ES-I3 (cell line): ENCODE results near the gene CIT.

ENCODE experiments used
- H3K36me3 ChIP-seq: 2 replicates; pipeline ENCODE4 v1.6.1; 2013; ENCODE audit warnings: mild to moderate bottlenecking, low read length, control low read depth, moderate library complexity; ENCODE audit not compliant: insufficient read depth
- H3K4me1 ChIP-seq: 2 replicates; pipeline ENCODE4 v1.6.1; 2013; ENCODE audit warnings: mild to moderate bottlenecking, control low read depth, low read length; ENCODE audit not compliant: insufficient read depth
- H3K9ac ChIP-seq: 2 replicates; pipeline ENCODE4 v1.6.1; 2013; ENCODE audit warnings: low read depth, mild to moderate bottlenecking, low read length, moderate library complexity
- H3K9me3 ChIP-seq: 2 replicates; pipeline ENCODE4 v1.6.1; 2013; ENCODE audit warnings: mild to moderate bottlenecking, low read length, moderate library complexity; ENCODE audit not compliant: control insufficient read depth, insufficient read depth

CIT gene

DNA sequence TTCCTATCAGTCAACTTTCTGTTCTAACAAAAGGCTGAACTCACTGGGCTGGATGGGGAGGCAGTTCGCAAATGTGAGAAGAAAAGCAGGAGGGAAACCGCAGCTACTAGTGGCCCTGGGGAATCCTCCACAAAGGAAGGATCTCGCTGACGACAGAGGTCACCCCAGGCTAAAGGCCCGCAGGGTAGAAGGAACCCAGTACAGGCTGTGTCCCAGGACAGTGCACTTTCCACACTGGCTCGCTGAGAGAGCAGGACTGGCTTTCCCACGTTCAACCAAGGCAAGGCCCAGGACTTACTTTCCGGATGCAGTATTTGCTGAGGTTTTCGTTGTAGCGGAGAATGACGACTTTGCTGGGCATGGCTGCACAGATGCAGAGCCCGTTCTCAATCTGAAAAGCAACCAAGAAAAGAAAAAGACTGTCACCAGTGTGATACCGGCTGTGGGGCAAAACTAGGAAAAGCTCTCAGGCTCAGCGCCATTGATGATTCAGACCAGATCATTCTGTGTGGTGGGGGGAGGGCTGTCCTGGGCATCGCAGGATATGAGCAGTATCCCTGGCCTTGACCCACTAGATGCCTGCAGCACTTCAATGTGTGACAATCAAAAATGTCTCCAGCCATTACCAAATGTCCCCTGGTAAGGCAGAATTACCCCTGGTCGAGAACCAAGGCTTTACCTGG is 172.9 kb downstream of the CIT start:
- no peaks in the 10 kb centered on the region for H3K9me3 ChIP-seq

DNA sequence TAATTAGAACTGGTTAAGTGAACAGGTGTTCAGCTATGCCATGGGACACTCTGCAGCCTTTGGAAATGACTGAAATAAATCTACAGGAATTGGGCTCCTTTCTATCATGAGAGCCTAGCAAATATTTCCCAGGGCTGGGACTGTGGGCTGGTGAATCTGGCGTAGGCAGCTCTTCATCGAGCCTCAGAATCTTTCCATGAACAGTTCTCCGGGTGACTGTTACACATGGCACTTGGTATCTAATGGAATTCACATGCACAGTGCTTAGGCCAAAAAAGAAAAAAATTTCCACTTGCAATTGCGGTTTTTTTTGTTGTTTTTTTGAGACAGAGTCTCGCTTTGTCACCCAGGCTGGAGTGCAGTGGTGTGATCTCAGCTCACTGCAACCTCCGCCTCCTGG is 177.0 kb downstream of the CIT start:
- no peaks in the 10 kb centered on the region for H3K9me3 ChIP-seq

More for the DNA sequence above, 172.9 kb downstream of the CIT start:
- Histone ChIP-seq H3K36me3 (peaks cover 9% of the 10 kb centered on the region), H3K9ac (no peak overlapping the region), H3K4me1 (no peaks in the 10 kb centered on the region)

GRCh38 chr12:119699199-119699760 is 177.8 kb downstream of the CIT start:
- Histone ChIP-seq H3K36me3 (peaks cover 12% of the 10 kb centered on the region), H3K9me3 (no peaks in the 10 kb centered on the region), H3K9ac (no peak overlapping the region), H3K4me1 (no peaks in the 10 kb centered on the region)

More for the DNA sequence above, 177.0 kb downstream of the CIT start:
- no peak overlapping the region for H3K9ac ChIP-seq
- H3K36me3 ChIP-seq: peaks cover 12% of the 10 kb centered on the region
- H3K4me1 ChIP-seq: no peaks in the 10 kb centered on the region

- Histone ChIP-seq H3K9ac (no peak overlapping the region), H3K36me3 (peaks cover 10% of the 10 kb centered on the region), H3K4me1 (no peaks in the 10 kb centered on the region), H3K9me3 (no peaks in the 10 kb centered on the region)
Observed at GRCh38 chr12:119696943-119697342, 180.2 kb downstream of the CIT start.

DNA sequence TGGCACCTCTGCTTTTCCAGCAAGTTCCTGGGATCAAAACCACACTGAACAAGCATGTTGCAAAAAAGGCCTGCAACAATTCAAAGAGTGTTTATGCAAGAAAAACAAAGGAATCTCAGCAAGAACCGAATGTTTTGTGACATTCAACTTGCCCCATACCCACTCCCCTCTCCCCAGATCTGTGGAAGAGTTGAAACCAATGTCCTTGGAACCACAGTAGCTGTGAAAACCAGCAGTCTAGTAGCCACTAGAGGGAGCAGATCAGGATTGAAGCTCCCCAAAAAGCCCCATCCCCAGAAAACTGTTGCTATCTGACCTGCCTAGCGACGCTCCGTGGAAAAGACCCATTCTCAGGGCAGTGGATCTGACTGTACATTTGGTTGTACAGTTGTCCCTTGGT is 182.1 kb downstream of the CIT start:
- no peak overlapping the region for H3K9ac ChIP-seq
- H3K9me3 ChIP-seq: no peaks in the 10 kb centered on the region
- H3K4me1 ChIP-seq: no peaks in the 10 kb centered on the region
- H3K36me3 ChIP-seq: peaks cover 8% of the 10 kb centered on the region; the same call in 1 of the 2 replicates

- Histone ChIP-seq H3K4me1 (no peaks in the 10 kb centered on the region), H3K36me3 (peaks cover 3% of the 10 kb centered on the region; the same call in 1 of the 2 replicates), H3K9me3 (no peaks in the 10 kb centered on the region)
Observed at GRCh38 chr12:119694111-119694510, 183.0 kb downstream of the CIT start.

DNA sequence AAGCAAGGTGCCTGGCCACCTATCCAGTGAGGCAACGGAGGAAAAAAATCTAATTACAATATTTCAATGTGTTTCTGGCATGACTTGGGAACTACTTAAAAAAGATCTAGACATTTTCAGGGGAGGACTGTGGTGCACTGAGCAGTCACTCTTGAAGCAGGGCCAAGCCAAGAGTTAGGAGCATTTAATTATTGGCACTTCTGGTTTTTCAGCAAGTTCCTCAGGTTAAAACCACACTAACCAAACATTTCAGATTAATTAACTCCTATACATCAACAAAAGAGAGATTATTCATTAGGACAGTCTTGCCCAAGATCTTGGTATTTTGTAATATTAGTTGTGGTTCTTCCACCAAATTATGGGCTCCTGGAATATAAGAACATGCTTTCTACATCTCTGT is 183.6 kb downstream of the CIT start:
- peaks cover 3% of the 10 kb centered on the region; the same call in 1 of the 2 replicates for H3K36me3 ChIP-seq
- H3K9me3 ChIP-seq: no peaks in the 10 kb centered on the region
- H3K9ac ChIP-seq: no peak overlapping the region

More at GRCh38 chr12:119694111-119694510, 183.0 kb downstream of the CIT start:
- H3K9ac ChIP-seq: no peak overlapping the region

GRCh38 chr12:119692997-119693396 is 184.1 kb downstream of the CIT start:
- no peak overlapping the region for H3K9ac ChIP-seq

More for the DNA sequence above, 183.6 kb downstream of the CIT start:
- no peaks in the 10 kb centered on the region for H3K4me1 ChIP-seq

DNA sequence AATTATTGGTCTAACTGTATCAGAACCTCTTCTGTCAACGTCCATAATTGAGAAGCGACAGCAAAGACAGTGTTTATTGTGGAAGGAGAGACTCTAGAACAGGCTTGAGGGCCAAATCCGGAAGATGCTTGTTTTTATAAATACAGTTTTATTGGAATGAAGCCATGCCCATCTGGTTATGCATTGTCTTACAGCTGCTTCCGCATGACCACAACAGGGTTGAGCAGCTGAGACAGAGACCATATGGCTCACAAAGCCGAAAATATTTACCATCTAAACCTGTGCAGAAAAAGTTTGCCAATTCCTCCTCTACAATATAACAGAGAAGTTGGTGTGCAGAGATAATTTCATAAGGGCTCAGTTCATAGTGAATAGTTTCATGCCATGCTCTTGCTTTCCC is 184.7 kb downstream of the CIT start:
- H3K36me3 ChIP-seq: peaks cover 2% of the 10 kb centered on the region; the same call in 1 of the 2 replicates
- H3K4me1 ChIP-seq: no peaks in the 10 kb centered on the region
- no peaks in the 10 kb centered on the region for H3K9me3 ChIP-seq
- H3K9ac ChIP-seq: no peak overlapping the region

More at GRCh38 chr12:119692997-119693396, 184.1 kb downstream of the CIT start:
- H3K36me3 ChIP-seq: peaks cover 3% of the 10 kb centered on the region; the same call in 1 of the 2 replicates
- no peaks in the 10 kb centered on the region for H3K4me1 ChIP-seq
- H3K9me3 ChIP-seq: no peaks in the 10 kb centered on the region

DNA sequence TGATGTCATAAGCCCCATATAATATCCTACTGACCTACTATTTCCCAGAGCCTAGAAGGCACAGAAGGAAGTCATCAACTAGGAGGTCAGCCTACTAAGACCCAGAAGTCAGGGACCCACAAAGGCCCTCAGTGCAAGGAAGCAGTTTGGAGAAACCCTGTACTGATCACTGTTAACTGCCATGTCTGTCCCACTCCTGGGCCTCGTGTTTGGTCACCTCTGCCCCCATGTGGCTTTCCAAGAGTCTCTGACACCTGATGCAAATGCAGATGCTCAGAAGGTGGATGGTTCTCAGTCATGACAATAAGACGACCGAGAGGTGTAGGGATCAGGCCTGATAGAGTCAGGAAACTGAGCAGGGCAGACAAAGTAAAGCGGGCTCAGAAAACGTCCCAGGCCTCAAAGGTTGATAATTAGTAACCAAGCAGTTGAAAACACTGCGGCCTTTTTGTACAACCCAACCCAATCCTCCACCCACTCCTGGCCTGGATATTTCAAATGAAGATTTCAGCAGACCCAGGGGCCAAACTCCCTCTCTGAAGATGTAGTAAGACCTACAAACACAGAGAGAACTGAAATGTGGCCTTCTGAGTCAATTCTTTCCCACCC is 185.8 kb downstream of the CIT start:
- H3K9me3 ChIP-seq: no peaks in the 10 kb centered on the region
- H3K9ac ChIP-seq: no peak overlapping the region
- H3K36me3 ChIP-seq: no peaks in the 10 kb centered on the region
- no peaks in the 10 kb centered on the region for H3K4me1 ChIP-seq

DNA sequence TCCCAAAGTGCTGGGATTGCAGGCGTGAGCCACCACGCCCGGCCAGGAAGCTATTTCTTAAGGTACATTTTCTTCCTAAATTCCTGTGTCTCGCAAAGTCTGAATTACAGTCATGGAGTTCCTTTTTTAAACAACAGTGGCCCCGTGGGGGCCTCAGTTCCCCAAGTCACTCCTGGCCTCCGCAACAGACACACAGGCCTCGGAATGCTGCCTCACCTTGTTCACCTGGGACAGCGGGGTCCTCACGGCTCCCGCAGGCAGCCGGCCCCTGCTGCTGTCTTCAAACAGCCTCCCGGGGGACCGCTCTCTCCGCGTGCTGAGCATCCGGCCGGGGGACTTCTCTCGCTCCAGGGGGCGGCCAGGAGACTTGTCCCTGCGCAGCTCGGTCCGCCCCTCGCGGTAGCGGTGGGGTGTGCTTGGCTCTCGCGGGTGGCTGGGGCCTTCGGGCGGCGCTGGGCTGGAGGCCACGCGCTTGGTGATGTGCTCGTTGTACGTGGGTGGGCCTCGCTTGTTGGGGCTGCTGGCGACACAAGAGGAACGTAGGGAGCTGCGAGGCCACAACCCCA is 187.1 kb downstream of the CIT start:
- H3K4me1 ChIP-seq: no peaks in the 10 kb centered on the region
- no peaks in the 10 kb centered on the region for H3K36me3 ChIP-seq
- H3K9ac ChIP-seq: no peak overlapping the region
- no peaks in the 10 kb centered on the region for H3K9me3 ChIP-seq

- Histone ChIP-seq H3K9me3 (no peaks in the 10 kb centered on the region), H3K9ac (no peak overlapping the region), H3K36me3 (peaks cover 3% of the 10 kb centered on the region; the same call in 1 of the 2 replicates), H3K4me1 (no peaks in the 10 kb centered on the region)
Observed at GRCh38 chr12:119687879-119688278, 189.2 kb downstream of the CIT start.

DNA sequence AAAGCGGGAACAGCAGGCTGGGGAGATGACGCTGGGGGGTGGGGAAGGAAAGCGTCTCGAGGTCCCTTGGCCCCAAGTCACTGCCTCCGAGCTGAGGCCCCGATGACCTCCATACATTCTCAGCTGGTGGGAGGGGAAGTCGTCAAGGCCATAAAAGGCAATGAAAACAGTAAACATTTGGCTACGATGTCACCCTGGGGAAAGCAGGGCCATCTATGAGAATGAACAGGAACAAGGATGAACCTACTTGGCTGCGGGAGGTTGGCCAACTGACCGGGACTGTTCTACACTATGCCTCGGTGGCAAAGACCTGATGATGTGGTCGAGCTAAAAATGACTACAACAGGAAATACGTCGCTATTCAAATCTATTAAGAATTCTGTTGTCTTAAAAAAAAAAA is 189.7 kb downstream of the CIT start:
- H3K4me1 ChIP-seq: no peaks in the 10 kb centered on the region
- no peak overlapping the region for H3K9ac ChIP-seq
- peaks cover 3% of the 10 kb centered on the region; the same call in 1 of the 2 replicates for H3K36me3 ChIP-seq
- H3K9me3 ChIP-seq: no peaks in the 10 kb centered on the region

GRCh38 chr12:119686776-119687175 is 190.3 kb downstream of the CIT start:
- peaks cover 3% of the 10 kb centered on the region for H3K36me3 ChIP-seq

More at GRCh38 chr12:119686776-119687175, 190.3 kb downstream of the CIT start:
- no peaks in the 10 kb centered on the region for H3K4me1 ChIP-seq
- no peaks in the 10 kb centered on the region for H3K9me3 ChIP-seq
- H3K9ac ChIP-seq: no peak overlapping the region
